Measurements from ENCODE around the gene TLR8. TPM values are rescaled to one million over a fixed set of nuclear protein-coding genes. Genes with fewer than 3 reads are reported as not detected.

Gene TLR8
- polyA plus RNA-seq (ENCODE audit: insufficient read length in 12 of 12), result 1 to 10 TPM in 1 of 12 donors, under 1 TPM in 9, not detected in 2; 0.24 to 1.9 (median 0.37) TPM
- long read RNA-seq, donor 1, result 0 reads
- long read RNA-seq, donor 2, result 0 reads
- long read RNA-seq, donor 3, result 0 reads
- long read RNA-seq, donor 4, result 0 reads
- long read RNA-seq, donor 5, result 0 reads
- long read RNA-seq, donor 6, result 0 reads
- long read RNA-seq, donor 7, result 0 reads
- long read RNA-seq, donor 8, full-length matches to known transcripts, result 1 of 1 reads
- long read RNA-seq, donor 8, partial matches to known transcripts, result 0 of 1 reads
- long read RNA-seq, donor 8, other reads (novel, unspliced or antisense), result 0 of 1 reads
- long read RNA-seq, donor 9, result 0 reads
- long read RNA-seq, donor 10, full-length matches to known transcripts, result 1 of 1 reads
- long read RNA-seq, donor 10, partial matches to known transcripts, result 0 of 1 reads
- long read RNA-seq, donor 10, other reads (novel, unspliced or antisense), result 0 of 1 reads
- long read RNA-seq, donor 11, result 0 reads

GRCh38 chrX:12906046-12906761 lies at the start of gene TLR8:
Gene TLR8, plus strand, starts transcription at chrX:12906620. Its CDS starts 87 bp downstream, at chrX:12906707.
- DNase-seq, result no peak

- DNase-seq, result no peak
These were observed 41.1 kb upstream of the TLR8 start for GRCh38 chrX:12865359-12865758.

- DNase-seq, result no peak
These were observed 39.7 kb upstream of the TLR8 start, which contains the start of gene TLR7 for GRCh38 chrX:12866451-12867377. Gene TLR7, plus strand, starts transcription at chrX:12867072. Its CDS starts 507 bp downstream, at chrX:12867579.

- no peak for DNase-seq
These were observed 38.7 kb upstream of the TLR8 start for GRCh38 chrX:12867685-12868084.

GRCh38 chrX:12868747-12869146 lies 37.7 kb upstream of the TLR8 start:
- DNase-seq, result no peak

- no peak for DNase-seq
These were observed 35.2 kb upstream of the TLR8 start for GRCh38 chrX:12871257-12871656.

GRCh38 chrX:12872741-12873140 lies 33.7 kb upstream of the TLR8 start:
- no peak for DNase-seq

- DNase-seq, result no peak
These were observed 31.8 kb upstream of the TLR8 start for GRCh38 chrX:12874581-12874980.

GRCh38 chrX:12877386-12877785 lies 29.0 kb upstream of the TLR8 start:
- DNase-seq, result no peak

GRCh38 chrX:12878536-12878935 lies 27.9 kb upstream of the TLR8 start:
- DNase-seq, result no peak

- no peak for DNase-seq
These were observed 24.5 kb upstream of the TLR8 start for GRCh38 chrX:12881914-12882313.

- DNase-seq, result no peak
These were observed 20.9 kb upstream of the TLR8 start for GRCh38 chrX:12885508-12885907.

- DNase-seq, result no peak
These were observed 19.9 kb upstream of the TLR8 start for GRCh38 chrX:12886545-12886944.

GRCh38 chrX:12887141-12887540 lies 19.3 kb upstream of the TLR8 start:
- no peak for DNase-seq

GRCh38 chrX:12887767-12888166 lies 18.7 kb upstream of the TLR8 start:
- no peak for DNase-seq

- no peak for DNase-seq
These were observed 16.0 kb upstream of the TLR8 start for GRCh38 chrX:12890467-12890866.

GRCh38 chrX:12891171-12891570 lies 15.2 kb upstream of the TLR8 start:
- no peak for DNase-seq

- DNase-seq, result no peak
These were observed 14.4 kb upstream of the TLR8 start for GRCh38 chrX:12891915-12892506.

- no peak for DNase-seq
These were observed 13.7 kb upstream of the TLR8 start for GRCh38 chrX:12892716-12893115.

GRCh38 chrX:12894074-12895030 lies 12.1 kb upstream of the TLR8 start:
- no peak for DNase-seq

Measured in muscle of arm (tissue), 14 donors.